Measurements from ENCODE around the gene DYNC1I1. TPM values are rescaled to one million over a fixed set of nuclear protein-coding genes. Genes with fewer than 3 reads are reported as not detected.

Gene DYNC1I1
- total RNA-seq, 4 donors from 2014 or later = 1.7 to 6.8 (median 4.2) TPM

DNA sequence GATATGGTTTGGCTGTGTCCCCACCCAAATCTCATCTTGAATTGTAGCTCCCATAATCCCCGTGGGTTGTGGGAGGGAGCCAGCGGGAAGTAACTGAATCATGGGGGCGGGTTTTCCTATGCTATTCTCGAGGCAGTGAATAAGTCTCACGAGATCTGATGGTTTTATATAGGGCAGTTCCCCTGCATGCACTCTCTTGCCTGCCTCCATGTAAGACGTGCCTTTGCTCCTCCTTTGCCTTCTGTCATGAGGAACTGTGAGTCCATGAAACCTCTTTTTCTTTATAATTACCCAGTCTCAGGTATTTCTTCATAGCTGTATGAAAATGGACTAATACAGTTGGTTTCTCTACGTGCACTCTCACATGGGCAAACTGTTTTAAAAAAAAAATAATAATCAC lies 341.8 kb downstream of the DYNC1I1 start:
- TF ChIP-seq, protein P1, sequence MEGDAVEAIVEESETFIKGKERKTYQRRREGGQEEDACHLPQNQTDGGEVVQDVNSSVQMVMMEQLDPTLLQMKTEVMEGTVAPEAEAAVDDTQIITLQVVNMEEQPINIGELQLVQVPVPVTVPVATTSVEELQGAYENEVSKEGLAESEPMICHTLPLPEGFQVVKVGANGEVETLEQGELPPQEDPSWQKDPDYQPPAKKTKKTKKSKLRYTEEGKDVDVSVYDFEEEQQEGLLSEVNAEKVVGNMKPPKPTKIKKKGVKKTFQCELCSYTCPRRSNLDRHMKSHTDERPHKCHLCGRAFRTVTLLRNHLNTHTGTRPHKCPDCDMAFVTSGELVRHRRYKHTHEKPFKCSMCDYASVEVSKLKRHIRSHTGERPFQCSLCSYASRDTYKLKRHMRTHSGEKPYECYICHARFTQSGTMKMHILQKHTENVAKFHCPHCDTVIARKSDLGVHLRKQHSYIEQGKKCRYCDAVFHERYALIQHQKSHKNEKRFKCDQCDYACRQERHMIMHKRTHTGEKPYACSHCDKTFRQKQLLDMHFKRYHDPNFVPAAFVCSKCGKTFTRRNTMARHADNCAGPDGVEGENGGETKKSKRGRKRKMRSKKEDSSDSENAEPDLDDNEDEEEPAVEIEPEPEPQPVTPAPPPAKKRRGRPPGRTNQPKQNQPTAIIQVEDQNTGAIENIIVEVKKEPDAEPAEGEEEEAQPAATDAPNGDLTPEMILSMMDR (IDR thresholded peaks at IDR 0.05) = no peak
- DNase-seq (ENCODE audit: low spot score) = no peak
- no peak for ATAC-seq (ENCODE audit: low FRiP score)

DNA sequence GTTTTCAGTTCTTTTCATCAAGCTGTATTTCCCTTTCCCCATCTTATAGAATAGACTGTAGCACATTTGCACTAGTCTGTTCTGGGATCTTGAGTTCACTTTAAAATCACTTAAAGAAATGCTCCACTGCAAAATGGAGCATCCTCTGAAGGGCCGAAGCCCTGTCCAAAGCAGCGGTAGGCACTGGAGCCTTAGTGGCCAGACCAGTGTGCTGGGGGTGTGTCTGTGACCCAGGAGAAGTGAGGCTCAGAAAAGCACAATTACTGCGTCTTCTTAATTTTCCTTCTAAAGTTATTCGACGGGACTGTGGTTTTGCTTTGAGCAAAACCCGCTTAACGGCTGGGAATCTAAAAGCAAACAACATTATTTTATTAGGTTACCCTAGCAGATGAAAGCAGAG lies 343.8 kb downstream of the DYNC1I1 start:
- TF ChIP-seq, protein P1 (IDR thresholded peaks at IDR 0.05) = no peak

DNA sequence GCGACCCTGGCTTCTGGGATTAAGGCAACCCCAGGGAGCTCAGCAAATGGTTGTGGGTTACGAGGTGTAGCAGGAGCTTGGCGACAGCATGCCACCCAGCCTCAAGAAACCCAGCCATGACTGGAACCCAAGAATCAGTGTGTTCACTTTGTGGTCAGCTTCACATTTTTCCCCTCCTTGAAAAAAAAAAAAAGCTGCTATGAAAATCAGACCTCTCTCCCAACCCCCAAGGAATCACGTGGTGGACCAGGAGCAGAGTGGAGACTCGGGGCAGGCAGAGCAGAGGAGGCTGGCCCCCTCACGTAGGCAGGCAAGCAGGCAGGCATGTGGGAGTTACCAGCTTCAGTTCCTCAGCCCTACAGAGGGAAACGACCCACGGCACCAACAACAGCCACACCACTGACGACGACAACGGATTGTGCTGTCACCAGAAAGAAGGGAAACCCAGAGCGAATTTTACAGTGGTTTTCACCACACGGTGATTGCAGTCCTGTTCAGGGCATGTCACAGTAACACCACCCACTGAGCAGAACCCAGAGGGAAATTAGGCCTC lies 346.2 kb downstream of the DYNC1I1 start:
- DNase-seq (ENCODE audit: low spot score) (no peak), ATAC-seq (ENCODE audit: low FRiP score) (no peak)
- TF ChIP-seq, protein P1 (IDR thresholded peaks at IDR 0.05) = no peak

More for the DNA sequence above, 343.8 kb downstream of the DYNC1I1 start:
- no peak for DNase-seq (ENCODE audit: low spot score)
- ATAC-seq (ENCODE audit: low FRiP score) = no peak

DNA sequence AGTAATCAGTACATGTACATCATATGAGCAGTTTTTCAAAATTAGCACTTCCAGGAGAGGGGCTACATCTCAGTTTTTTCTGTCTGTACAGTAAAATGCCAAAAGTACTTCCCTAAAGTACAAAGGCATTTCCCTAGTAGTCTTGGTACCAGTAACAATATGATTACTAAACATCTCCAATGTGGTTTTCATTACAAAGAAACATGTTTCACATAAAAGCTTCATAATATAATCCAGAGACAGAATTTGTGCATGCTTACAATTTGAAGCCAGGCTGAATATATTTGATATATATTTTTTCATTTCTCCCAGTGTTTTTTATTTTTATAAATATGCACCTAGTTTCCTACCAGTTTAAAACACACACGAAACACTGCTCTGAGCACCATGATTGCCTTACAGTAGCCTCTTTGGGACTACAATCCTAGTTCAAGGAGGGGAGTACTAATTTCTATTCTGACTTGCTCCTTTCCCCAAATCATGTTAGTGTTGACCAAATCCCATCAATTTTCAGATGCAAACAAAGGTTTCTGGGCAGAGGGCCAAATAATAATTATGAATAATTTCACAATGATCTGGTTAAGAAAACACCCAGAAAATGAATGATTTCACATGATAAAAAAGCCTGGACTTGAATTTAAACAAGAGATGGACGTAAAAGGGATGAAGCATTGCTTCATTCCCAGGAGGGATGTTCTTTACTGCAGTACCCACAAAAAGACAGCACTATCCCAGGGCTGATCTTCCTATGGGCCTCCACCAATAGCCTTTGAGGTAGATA lies 348.3 kb downstream of the DYNC1I1 start:
- TF ChIP-seq, protein P1 (IDR thresholded peaks at IDR 0.05) = no peak
- no peak for DNase-seq (ENCODE audit: low spot score)
- no peak for ATAC-seq (ENCODE audit: low FRiP score)

DNA sequence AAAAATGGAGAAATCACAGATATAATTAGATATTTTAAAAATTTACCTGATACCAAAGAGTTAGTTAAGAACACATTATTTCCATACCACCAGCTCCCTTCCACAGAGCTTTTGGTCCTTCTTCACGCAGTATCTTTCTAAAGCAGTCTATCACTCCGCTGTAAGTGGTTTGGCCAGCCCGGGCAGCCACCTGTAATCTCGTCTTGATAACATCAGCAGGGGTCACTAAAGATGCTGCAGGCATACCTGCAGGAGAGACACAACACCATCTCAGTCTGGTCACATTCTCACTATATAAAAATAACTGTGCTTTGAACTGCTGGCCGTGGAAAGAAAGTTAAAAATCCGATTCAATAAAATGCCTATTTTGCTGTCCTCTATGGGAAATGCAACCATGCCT lies 349.4 kb downstream of the DYNC1I1 start:
- ATAC-seq (ENCODE audit: low FRiP score) (no peak), DNase-seq (ENCODE audit: low spot score) (no peak)
- TF ChIP-seq, protein P1 (IDR thresholded peaks at IDR 0.05) = no peak

DNA sequence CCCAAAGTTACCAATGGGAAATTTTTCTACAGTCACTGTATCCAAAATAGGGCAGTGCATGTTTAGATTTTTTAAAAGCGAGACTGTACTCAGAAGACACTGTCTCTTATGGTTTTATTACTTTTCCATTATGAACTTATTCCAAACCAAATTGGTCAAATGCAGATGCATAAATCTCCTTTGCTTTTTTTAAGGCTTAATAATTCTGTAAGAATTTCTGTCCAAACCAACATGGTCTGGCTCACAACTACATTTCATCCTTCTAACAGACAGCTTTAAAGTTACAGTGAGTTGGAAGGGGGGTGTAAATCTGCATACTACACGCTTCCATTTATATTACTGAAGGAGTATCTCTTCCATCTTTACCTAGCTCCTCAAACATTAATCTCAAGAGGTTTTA lies 350.4 kb downstream of the DYNC1I1 start:
- no peak for ATAC-seq (ENCODE audit: low FRiP score)
- no peak for DNase-seq (ENCODE audit: low spot score)
- TF ChIP-seq, protein P1 (IDR thresholded peaks at IDR 0.05) = no peak

DNA sequence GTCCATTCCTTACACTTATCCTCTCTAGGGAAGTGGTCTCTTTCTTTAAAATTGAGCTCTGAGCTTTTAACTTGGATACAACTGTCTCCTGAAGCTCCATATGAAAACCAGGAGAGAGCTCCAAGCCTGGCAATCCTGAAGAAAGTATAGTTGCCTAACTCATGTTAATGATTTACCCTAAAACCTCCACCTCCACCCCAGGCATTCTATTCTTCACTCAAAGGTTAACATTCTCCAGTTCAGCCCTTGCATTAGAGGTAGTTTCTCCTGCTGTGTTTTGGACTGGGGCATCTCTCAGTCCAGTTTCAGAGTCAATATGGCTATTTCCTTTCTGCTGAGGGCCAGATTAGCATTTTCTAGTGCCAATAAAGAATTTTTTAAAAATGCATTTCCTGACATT lies 354.0 kb downstream of the DYNC1I1 start:
- no peak for DNase-seq (ENCODE audit: low spot score)
- no peak for ATAC-seq (ENCODE audit: low FRiP score)
- TF ChIP-seq, protein P1 (IDR thresholded peaks at IDR 0.05) = no peak
